ENCODE measurements around the gene DNAH11. TPM values are rescaled to one million over a fixed set of nuclear protein-coding genes. Genes with fewer than 3 reads are reported as not detected.

The DNAH11 gene
- total RNA-seq, 4 donors from 2014 or later: 0.35 to 19.0 (median 3.2) TPM

- DNase-seq: no peak
- Histone ChIP-seq H3K27ac (no peak overlapping the region), H3K9me3 (no peaks in the 10 kb centered on the region), H3K36me3 (no peaks in the 10 kb centered on the region), H3K27me3 (no peaks in the 10 kb centered on the region), H3K4me1 (no peaks in the 10 kb centered on the region), H3K4me3 (no peak overlapping the region)
- TF ChIP-seq CTCF (IDR thresholded peaks at IDR 0.05): no peak
- TF ChIP-seq POLR2A (IDR thresholded peaks at IDR 0.05): no peak
Observed at GRCh38 chr7:21758286-21758685, 215.4 kb downstream of the DNAH11 start.

DNA sequence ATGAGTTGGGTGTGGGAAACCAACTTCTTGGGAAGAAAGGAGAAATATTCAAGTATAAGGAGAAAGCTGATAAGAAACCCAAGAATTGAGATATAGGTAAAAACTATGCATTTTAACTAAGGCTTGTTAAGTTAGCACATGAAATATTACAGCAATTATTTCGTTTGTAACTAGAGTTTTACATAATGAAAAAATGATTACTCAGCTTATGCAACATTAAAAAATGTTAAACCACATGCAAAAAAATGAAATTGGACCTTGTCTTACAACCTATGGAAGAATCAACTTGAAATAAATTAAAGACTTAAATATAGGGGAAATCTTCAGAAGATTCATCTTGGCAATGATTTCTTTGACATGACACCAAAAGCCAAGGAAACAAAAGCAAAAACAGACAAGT lies 219.6 kb downstream of the DNAH11 start:
- H3K27ac ChIP-seq: no peak overlapping the region
- H3K4me3 ChIP-seq: no peak overlapping the region
- TF ChIP-seq POLR2A (IDR thresholded peaks at IDR 0.05): no peak
- TF ChIP-seq CTCF (IDR thresholded peaks at IDR 0.05): no peak
- H3K4me1 ChIP-seq: no peaks in the 10 kb centered on the region
- H3K27me3 ChIP-seq: no peaks in the 10 kb centered on the region
- no peaks in the 10 kb centered on the region for H3K36me3 ChIP-seq
- H3K9me3 ChIP-seq: no peaks in the 10 kb centered on the region
- DNase-seq: no peak

DNA sequence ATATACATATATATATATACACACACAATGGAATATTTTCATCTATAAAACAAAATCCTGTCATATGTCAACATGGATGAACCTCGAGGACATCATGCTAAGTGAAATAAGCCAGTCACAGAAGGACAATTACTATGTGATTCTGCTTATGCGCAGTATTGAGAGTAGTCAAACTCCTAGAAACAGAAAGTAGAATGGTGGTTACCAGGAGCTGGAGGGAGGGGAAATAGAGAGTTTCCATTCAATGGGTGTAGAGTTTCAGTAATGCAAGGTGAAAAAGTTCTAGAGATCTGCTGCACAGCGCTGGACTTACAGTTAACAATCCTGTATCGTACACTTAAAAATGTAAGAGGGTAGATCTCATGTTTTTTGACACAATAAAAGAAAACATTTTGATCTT lies 221.0 kb downstream of the DNAH11 start:
- Histone ChIP-seq H3K9me3 (no peaks in the 10 kb centered on the region), H3K4me3 (no peak overlapping the region), H3K27me3 (no peaks in the 10 kb centered on the region), H3K36me3 (no peaks in the 10 kb centered on the region), H3K27ac (no peak overlapping the region), H3K4me1 (no peaks in the 10 kb centered on the region)
- DNase-seq: no peak
- TF ChIP-seq POLR2A (IDR thresholded peaks at IDR 0.05) (no peak), CTCF (IDR thresholded peaks at IDR 0.05) (no peak)

GRCh38 chr7:21766218-21766617 lies 223.4 kb downstream of the DNAH11 start:
- no peaks in the 10 kb centered on the region for H3K36me3 ChIP-seq
- no peaks in the 10 kb centered on the region for H3K27me3 ChIP-seq
- H3K4me1 ChIP-seq: no peaks in the 10 kb centered on the region
- TF ChIP-seq POLR2A (IDR thresholded peaks at IDR 0.05) (no peak), CTCF (IDR thresholded peaks at IDR 0.05) (no peak)
- H3K9me3 ChIP-seq: no peaks in the 10 kb centered on the region
- no peak for DNase-seq
- H3K27ac ChIP-seq: no peak overlapping the region
- no peak overlapping the region for H3K4me3 ChIP-seq

DNA sequence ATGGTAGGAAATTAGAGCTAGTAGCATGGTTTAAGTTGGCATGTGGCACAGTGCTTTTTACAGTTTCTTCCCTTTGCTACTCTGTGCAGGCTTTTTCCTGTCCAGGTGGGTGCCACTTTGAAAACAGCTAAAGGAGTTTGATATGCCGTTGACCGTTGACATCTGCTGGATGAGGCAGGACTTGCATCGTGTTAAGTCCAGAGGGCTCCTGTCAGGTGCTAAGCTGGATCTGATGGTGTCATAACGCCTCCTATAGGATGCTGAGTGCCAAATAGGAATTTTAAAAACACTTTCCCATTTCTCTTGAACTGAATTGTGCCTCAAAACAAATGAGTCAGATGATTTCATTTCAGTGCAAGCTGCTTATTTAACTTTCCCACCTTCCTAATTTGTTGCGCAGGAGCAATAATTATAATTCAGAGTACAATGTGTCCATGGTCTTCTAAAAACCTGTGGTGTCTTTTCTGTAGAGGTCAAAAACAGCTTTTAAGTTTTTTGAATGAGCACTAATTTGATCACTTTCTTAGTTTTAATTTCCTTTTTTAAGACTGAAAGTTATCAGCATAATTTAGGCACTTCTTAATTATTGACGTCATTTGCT lies 224.6 kb downstream of the DNAH11 start:
- TF ChIP-seq POLR2A (IDR thresholded peaks at IDR 0.05) (no peak), CTCF (IDR thresholded peaks at IDR 0.05) (peak in 3 of 6 experiments; percentile 41 to 62 (median 51))
- Histone ChIP-seq H3K27ac (no peak overlapping the region), H3K27me3 (no peaks in the 10 kb centered on the region), H3K9me3 (no peaks in the 10 kb centered on the region), H3K4me3 (no peak overlapping the region), H3K36me3 (no peaks in the 10 kb centered on the region), H3K4me1 (no peaks in the 10 kb centered on the region)
- DNase-seq: peak in 1 of 3 donors; percentile 57

- no peaks in the 10 kb centered on the region for H3K4me1 ChIP-seq
- H3K27ac ChIP-seq: no peak overlapping the region
- no peaks in the 10 kb centered on the region for H3K27me3 ChIP-seq
- no peaks in the 10 kb centered on the region for H3K36me3 ChIP-seq
- DNase-seq: no peak
- TF ChIP-seq POLR2A (IDR thresholded peaks at IDR 0.05) (no peak), CTCF (IDR thresholded peaks at IDR 0.05) (no peak)
- H3K9me3 ChIP-seq: no peaks in the 10 kb centered on the region
- no peak overlapping the region for H3K4me3 ChIP-seq
Observed at GRCh38 chr7:21768279-21768678, 225.4 kb downstream of the DNAH11 start.
